Panc1 (cell line): ENCODE data around the gene TMEM150A. TPM values are rescaled to one million over a fixed set of nuclear protein-coding genes. Genes with fewer than 3 reads are reported as not detected.

ENCODE experiments used
- ATAC-seq: fragments of 200-7000 bp; cut with Tn5 transposase; 2 replicates; pipeline ENCODE4 v1.9.1; 2020; ENCODE audit warnings: mild to moderate bottlenecking, moderate library complexity
- BruUV-seq: library from RNA; stranded (reverse); fragments of 400-500 nt; replicated peaks from 2 replicates; lab custom pipeline; 2021; lab: Mats Ljungman, UMichigan
- CTCF ChIA-PET: fragments of 300-600 bp; sonication (Branson Sonifier 250); formaldehyde crosslinking; loops from one replicate; lab custom pipeline; 2022; ENCODE audit warnings: antibody characterized with exemption; lab: Charles Lee
- POLR2A ChIA-PET: fragments of 300-600 bp; sonication (Branson Sonifier 250); formaldehyde crosslinking; loops from one replicate; lab custom pipeline; 2022; ENCODE audit warnings: antibody characterized with exemption; lab: Charles Lee
- DNase-seq: peaks from one replicate; pipeline ENCODE4 v3.0.0-alpha.2; 2010; ENCODE audit warnings: low read depth, low spot score
- H3K27ac ChIP-seq: 2 replicates; pipeline ENCODE4 v1.5.1; 2011; ENCODE audit warnings: mild to moderate bottlenecking, low read length, inconsistent platforms
- H3K27me3 ChIP-seq: fragments of 200-500 bp; sonication (Bioruptor generic); 2 replicates; pipeline ENCODE4 v1.6.0; 2014; ENCODE audit warnings: low read length, inconsistent platforms; ENCODE audit not compliant: control insufficient read depth, insufficient read depth
- H3K36me3 ChIP-seq: fragments of 200-500 bp; sonication (Bioruptor generic); 2 replicates; pipeline ENCODE4 v1.5.1; 2014; ENCODE audit warnings: inconsistent platforms, mild to moderate bottlenecking, low read length, moderate library complexity; ENCODE audit not compliant: control insufficient read depth, insufficient read depth
- H3K4me1 ChIP-seq: 2 replicates; pipeline ENCODE4 v1.5.1; 2011; ENCODE audit warnings: inconsistent platforms, mild to moderate bottlenecking, low read length, moderate library complexity; ENCODE audit not compliant: control insufficient read depth, insufficient read depth
- H3K4me3 ChIP-seq, 2 experiments: 2 replicates each; pipeline ENCODE4 v1.5.1; 2011 to 2012; ENCODE audit warnings: low read depth in 2 of 2, low read length in 2 of 2, mild to moderate bottlenecking in 2 of 2, inconsistent platforms in 1 of 2, moderate library complexity in 1 of 2
- H3K9me3 ChIP-seq: fragments of 200-500 bp; sonication (Bioruptor generic); 2 replicates; pipeline ENCODE4 v1.5.1; 2014; ENCODE audit warnings: low read depth, mild to moderate bottlenecking, inconsistent platforms, low read length, moderate library complexity; ENCODE audit not compliant: control insufficient read depth, insufficient read depth
- CTCF ChIP-seq: fragments of 450-650 bp; IDR thresholded peaks from 2 replicates; pipeline ENCODE4 v1.5.1; 2017; ENCODE audit warnings: mild to moderate bottlenecking
- POLR2AphosphoS5 ChIP-seq: IDR thresholded peaks from 2 replicates; pipeline ENCODE4 v1.6.1; 2012; ENCODE audit warnings: mild to moderate bottlenecking, low read depth, low read length, moderate library complexity
- REST ChIP-seq, 2 experiments: IDR thresholded peaks; 2 replicates each; pipeline ENCODE4 v1.6.1; 2011 to 2012; ENCODE audit warnings: low read depth in 2 of 2, control low read depth in 1 of 2, low read length in 1 of 2, mild to moderate bottlenecking in 1 of 2, moderate library complexity in 1 of 2; ENCODE audit not compliant: insufficient read depth in 1 of 2
- SIN3A ChIP-seq: IDR thresholded peaks from 2 replicates; pipeline ENCODE4 v1.6.1; 2012; ENCODE audit warnings: low read depth, mild to moderate bottlenecking, low read length, moderate library complexity, borderline replicate concordance; ENCODE audit not compliant: insufficient read depth
- TCF7L2 ChIP-seq: IDR thresholded peaks from 2 replicates; pipeline ENCODE4 v1.6.1; 2011; ENCODE audit warnings: mild to moderate bottlenecking, low read depth, low read length, inconsistent platforms
- in situ Hi-C: cut with HindIII; loops from 2 replicates; pipeline ENCODE4 v1.10.0; 2016; ENCODE audit warnings: low sequenced_read_pairs, low pct_unique_long_range_greater_than_20kb
- intact Hi-C: fragments of 100-400 bp; cut with micrococcal nuclease; formaldehyde crosslinking; loops from one replicate; pipeline ENCODE4 v1.10.0; 2022; ENCODE audit not compliant: unreplicated experiment
- total RNA-seq: library from RNA; stranded (reverse); gene quantifications from one replicate; pipeline ENCODE4 v1.2.1, GENCODE V29; 2021; ENCODE audit not compliant: unreplicated experiment

TMEM150A gene
- total RNA-seq, 1 experiment from 2014 or later: 30.4 TPM

GRCh38 chr2:85590950-85591349 is 11.5 kb downstream of the TMEM150A start:
- CTCF ChIA-PET: no interaction called here
- no peak for ATAC-seq
- H3K27me3 ChIP-seq: no peaks in the 10 kb centered on the region

GRCh38 chr2:85589982-85590791 is 12.3 kb downstream of the TMEM150A start:
- ATAC-seq: no peak
- Histone ChIP-seq H3K9me3 (no peaks in the 10 kb centered on the region), H3K27ac (no peak overlapping the region), H3K4me1 (peaks cover 16% of the 10 kb centered on the region), H3K4me3 (no peak overlapping the region), H3K36me3 (no peaks in the 10 kb centered on the region), H3K27me3 (no peaks in the 10 kb centered on the region)
- no peak for DNase-seq
- in situ Hi-C loops: no loop called here
- intact Hi-C loops: no loop called here
- POLR2A ChIA-PET: interaction anchor here (0.5 kb wide), 1 partner anchor 31 kb away, joined by 5 read pairs; no protein-coding TSS in a partner anchor
- BruUV-seq: no TSS peak
- CTCF ChIA-PET: no interaction called here
- TF ChIP-seq POLR2AphosphoS5: no peak
- no peak for TF ChIP-seq SIN3A
- no peak for TF ChIP-seq TCF7L2
- TF ChIP-seq REST (IDR thresholded peaks at IDR 0.05; ENCODE audit: insufficient read depth in 1 of 2, low read depth in 2 of 2, low read length in 1 of 2): no peak

More at GRCh38 chr2:85590950-85591349, 11.5 kb downstream of the TMEM150A start:
- no peak overlapping the region for H3K4me3 ChIP-seq
- peaks cover 2% of the 10 kb centered on the region; the same call in 1 of the 2 replicates for H3K36me3 ChIP-seq
- in situ Hi-C loops: no loop called here
- peaks cover 9% of the 10 kb centered on the region for H3K4me1 ChIP-seq
- H3K9me3 ChIP-seq: no peaks in the 10 kb centered on the region
- no peak overlapping the region for H3K27ac ChIP-seq
- no peak for DNase-seq
- POLR2A ChIA-PET: interaction anchor here (0.5 to 0.7 kb wide), 2 partner anchors 31 to 73 kb away, joined by 3 to 5 read pairs; no protein-coding TSS in a partner anchor
- intact Hi-C loops: no loop called here
- no TSS peak for BruUV-seq
- TF ChIP-seq SIN3A (no peak), TCF7L2 (no peak), REST (IDR thresholded peaks at IDR 0.05; ENCODE audit: insufficient read depth in 1 of 2, low read depth in 2 of 2, low read length in 1 of 2) (no peak), CTCF (no peak), POLR2AphosphoS5 (no peak)
